GM18517 (cell line): ENCODE measurements around the gene ELAC2.

ENCODE experiments used
- ATAC-seq: cut with Tn5 transposase; IDR thresholded peaks from one replicate; pipeline ENCODE4 v1.9.1; 2021; ENCODE audit warnings: mild to moderate bottlenecking, moderate library complexity; ENCODE audit not compliant: unreplicated experiment

The ELAC2 gene

GRCh38 chr17:12955521-12955920 is 62.3 kb downstream of the ELAC2 start:
- no peak for ATAC-seq

DNA sequence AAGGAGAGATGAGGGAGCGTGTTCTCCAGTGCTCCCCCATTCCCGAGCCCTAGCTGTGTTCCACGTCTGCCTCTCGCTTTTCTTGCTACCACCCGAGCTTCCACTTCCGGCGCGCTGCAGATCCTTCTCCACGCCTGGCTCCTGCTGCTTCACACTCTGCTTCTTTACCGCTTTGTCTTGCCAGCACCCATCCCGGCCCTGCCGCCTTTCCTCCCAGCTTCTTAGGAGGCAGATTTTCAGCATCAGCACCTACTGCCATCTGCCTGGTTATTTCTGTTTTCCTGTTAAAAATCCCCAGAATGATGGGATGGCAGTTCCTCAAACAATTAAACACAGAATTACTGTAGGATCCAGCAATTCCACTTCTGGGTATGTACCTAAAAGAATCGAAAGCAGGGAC is 64.7 kb downstream of the ELAC2 start:
- ATAC-seq, result no peak

- ATAC-seq, result no peak
These were observed 65.8 kb downstream of the ELAC2 start for GRCh38 chr17:12952012-12952411.

DNA sequence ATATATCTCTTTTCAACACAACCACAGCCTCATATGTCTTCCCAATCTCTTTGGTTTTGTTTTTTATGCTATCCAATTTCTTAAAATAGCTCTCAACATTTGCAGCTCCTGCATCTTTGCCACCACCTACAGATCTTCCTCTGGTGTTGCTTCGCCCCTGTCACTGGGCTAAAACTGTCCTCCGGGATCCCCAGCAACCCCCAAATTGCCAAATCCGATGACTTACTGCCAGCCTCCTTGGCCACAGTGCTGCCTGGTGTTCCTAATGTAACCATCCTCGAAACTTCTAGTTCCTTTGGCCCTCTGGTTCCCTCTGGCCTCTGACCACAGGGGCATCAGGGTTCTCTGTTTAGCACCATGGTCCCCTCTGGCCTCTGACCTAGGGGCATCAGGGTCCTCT is 70.8 kb downstream of the ELAC2 start:
- ATAC-seq, result no peak
